HG02970 (cell line): ENCODE data around the gene PTTG1IP2.

Source experiments
- ATAC-seq: cut with Tn5 transposase; IDR thresholded peaks from one replicate; pipeline ENCODE4 v1.9.1; 2021; ENCODE audit warnings: mild to moderate bottlenecking, moderate library complexity, moderate number of reproducible peaks; ENCODE audit not compliant: unreplicated experiment, low FRiP score

Gene PTTG1IP2

DNA sequence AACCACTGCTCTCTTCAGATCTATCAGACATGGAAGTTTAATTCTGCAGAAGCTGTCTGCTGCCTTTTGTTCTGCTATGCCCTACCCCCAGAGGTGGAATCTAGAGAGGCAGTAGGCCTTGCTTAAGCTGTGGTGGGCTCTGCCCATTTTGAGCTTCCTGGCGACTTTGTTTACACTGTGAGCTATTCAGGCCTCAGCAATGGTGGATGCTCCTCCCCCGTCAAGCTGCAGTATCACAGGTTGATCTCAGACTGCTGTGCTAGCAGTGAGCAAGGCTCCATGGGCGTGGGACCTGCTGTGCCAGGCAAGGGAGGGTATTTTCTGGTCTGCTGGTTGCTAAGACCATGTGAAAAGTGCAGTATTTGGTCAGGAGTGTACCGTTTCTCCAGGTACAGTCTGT lies 81.6 kb downstream of the PTTG1IP2 start:
- no peak for ATAC-seq

DNA sequence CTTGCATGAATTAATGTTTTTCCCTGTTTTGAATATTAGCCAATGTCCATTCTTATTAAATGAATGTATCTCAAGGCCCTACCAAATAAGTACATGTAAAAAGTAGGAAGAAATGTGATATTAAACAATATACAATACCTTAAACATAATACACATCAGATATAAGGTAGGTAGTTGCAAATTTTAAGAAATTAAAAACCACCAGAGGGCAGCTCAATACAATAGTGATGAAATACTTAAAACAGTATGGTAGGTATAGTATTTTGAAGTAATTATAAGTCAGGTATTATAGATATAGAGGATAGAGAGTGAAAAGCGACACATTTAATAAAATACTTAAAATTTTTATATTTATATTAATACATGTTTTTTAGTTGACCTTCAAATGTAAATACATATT lies 83.1 kb downstream of the PTTG1IP2 start:
- ATAC-seq = no peak

DNA sequence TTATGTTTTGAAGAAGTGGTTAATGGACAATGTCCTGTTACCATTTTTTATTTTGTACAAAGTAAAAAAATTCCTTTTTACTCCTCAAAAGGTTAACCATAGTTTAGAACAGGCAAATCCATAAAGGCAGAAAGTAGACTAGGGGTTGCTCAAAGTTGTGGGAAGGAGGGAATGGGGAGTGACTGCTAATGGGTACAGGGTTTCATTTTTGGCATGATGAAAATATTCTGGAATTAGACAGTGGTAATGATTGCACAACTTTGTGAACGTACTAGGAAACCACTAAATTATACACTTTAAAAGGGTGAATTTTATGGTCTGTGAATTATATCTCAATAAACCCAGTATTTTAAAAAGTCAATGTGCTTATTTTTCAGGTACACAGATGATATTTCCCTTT lies 91.3 kb downstream of the PTTG1IP2 start:
- ATAC-seq = no peak
